ENCODE measurements around the gene ANXA6.
A peak's percentile ranks its signal among the peaks of the same experiment; 100 is the strongest.
"Not testable (repeated sequence)": the region's sequence is repeated elsewhere in the genome, so short reads cannot be mapped to it uniquely, and the experiment has no call there.

ANXA6 gene

GRCh38 chr5:151157426-151158286 is at the start of gene ANXA6:
Gene ANXA6 (minus strand): TSS chr5:151157779. CDS start chr5:151147901, 9,878 bp downstream.
- peak; percentile 85 for ATAC-seq
- no peaks in the 10 kb centered on the region for H3K9me3 Mint-ChIP-seq
- peak within 1 kb of the TSS; percentile 96 for H3K4me3 Mint-ChIP-seq
- peaks cover 74% of the 10 kb centered on the region for H3K4me1 Mint-ChIP-seq
- H3K27ac Mint-ChIP-seq = peak within 1 kb of the TSS; percentile 99
- peaks cover 28% of the 10 kb centered on the region for H3K36me3 Mint-ChIP-seq
- H3K27me3 Mint-ChIP-seq = no peaks in the 10 kb centered on the region

GRCh38 chr5:151205411-151205810 is 47.8 kb upstream of the ANXA6 start:
- Mint-ChIP-seq H3K27ac (no peak overlapping the region), H3K4me3 (no peak overlapping the region), H3K27me3 (no peaks in the 10 kb centered on the region), H3K4me1 (peaks cover 48% of the 10 kb centered on the region), H3K9me3 (no peaks in the 10 kb centered on the region), H3K36me3 (peaks cover 41% of the 10 kb centered on the region)
- no peak for ATAC-seq

GRCh38 chr5:151204051-151204450 is 46.5 kb upstream of the ANXA6 start:
- ATAC-seq = no peak
- Mint-ChIP-seq H3K27me3 (no peaks in the 10 kb centered on the region), H3K4me1 (peaks cover 38% of the 10 kb centered on the region), H3K27ac (no peak overlapping the region), H3K36me3 (peaks cover 52% of the 10 kb centered on the region), H3K4me3 (no peak overlapping the region), H3K9me3 (no peaks in the 10 kb centered on the region)

- Mint-ChIP-seq H3K27ac (peak overlapping the region; percentile 49), H3K9me3 (no peaks in the 10 kb centered on the region), H3K27me3 (no peaks in the 10 kb centered on the region), H3K36me3 (peaks cover 63% of the 10 kb centered on the region), H3K4me3 (no peak overlapping the region), H3K4me1 (peaks cover 23% of the 10 kb centered on the region)
- peak; percentile 63 for ATAC-seq
These were observed 45.0 kb upstream of the ANXA6 start for GRCh38 chr5:151202381-151203139.

GRCh38 chr5:151200913-151201595 is 43.5 kb upstream of the ANXA6 start:
- H3K4me3 Mint-ChIP-seq = no peak overlapping the region
- H3K9me3 Mint-ChIP-seq = peaks cover 4% of the 10 kb centered on the region
- H3K4me1 Mint-ChIP-seq = peaks cover 32% of the 10 kb centered on the region

GRCh38 chr5:151199581-151200185 is 42.1 kb upstream of the ANXA6 start:
- H3K4me1 Mint-ChIP-seq = peaks cover 28% of the 10 kb centered on the region
- peaks cover 4% of the 10 kb centered on the region for H3K9me3 Mint-ChIP-seq
- ATAC-seq = no peak
- H3K4me3 Mint-ChIP-seq = no peak overlapping the region
- H3K27ac Mint-ChIP-seq = no peak overlapping the region
- peaks cover 73% of the 10 kb centered on the region for H3K36me3 Mint-ChIP-seq
- H3K27me3 Mint-ChIP-seq = no peaks in the 10 kb centered on the region

More at GRCh38 chr5:151200913-151201595, 43.5 kb upstream of the ANXA6 start:
- Mint-ChIP-seq H3K27me3 (no peaks in the 10 kb centered on the region), H3K27ac (peak overlapping the region; percentile 22), H3K36me3 (peaks cover 74% of the 10 kb centered on the region)
- ATAC-seq = no peak

GRCh38 chr5:151198861-151199260 is 41.3 kb upstream of the ANXA6 start:
- Mint-ChIP-seq H3K4me1 (peaks cover 33% of the 10 kb centered on the region), H3K36me3 (peaks cover 79% of the 10 kb centered on the region), H3K27me3 (no peaks in the 10 kb centered on the region), H3K4me3 (no peak overlapping the region), H3K27ac (no peak overlapping the region), H3K9me3 (peaks cover 4% of the 10 kb centered on the region)
- ATAC-seq = no peak

- H3K27me3 Mint-ChIP-seq, ATAC-seq: not testable (repeated sequence)
These were observed 39.7 kb upstream of the ANXA6 start for GRCh38 chr5:151197291-151197600.

GRCh38 chr5:151196556-151197290 is 39.1 kb upstream of the ANXA6 start:
- Mint-ChIP-seq H3K36me3 (peaks cover 91% of the 10 kb centered on the region), H3K27ac (peak overlapping the region; percentile 77), H3K4me3 (no peak overlapping the region), H3K9me3 (peaks cover 4% of the 10 kb centered on the region), H3K27me3 (no peaks in the 10 kb centered on the region), H3K4me1 (peaks cover 42% of the 10 kb centered on the region)
- peak; percentile 99 for ATAC-seq

More at GRCh38 chr5:151197291-151197600, 39.7 kb upstream of the ANXA6 start:
- peaks cover 37% of the 10 kb centered on the region for H3K4me1 Mint-ChIP-seq
- peaks cover 88% of the 10 kb centered on the region for H3K36me3 Mint-ChIP-seq
- peak overlapping the region; percentile 77 for H3K27ac Mint-ChIP-seq
- not testable (repeated sequence) for H3K9me3 Mint-ChIP-seq, H3K4me3 Mint-ChIP-seq

GRCh38 chr5:151195622-151196021 is 38.0 kb upstream of the ANXA6 start:
- Mint-ChIP-seq H3K27me3 (no peaks in the 10 kb centered on the region), H3K36me3 (peaks cover 91% of the 10 kb centered on the region), H3K9me3 (peaks cover 6% of the 10 kb centered on the region), H3K4me1 (peaks cover 53% of the 10 kb centered on the region), H3K4me3 (no peak overlapping the region), H3K27ac (peak overlapping the region; percentile 77)
- no peak for ATAC-seq

- H3K27ac Mint-ChIP-seq = no peak overlapping the region
- H3K36me3 Mint-ChIP-seq = peaks cover 90% of the 10 kb centered on the region
- no peak for ATAC-seq
- H3K27me3 Mint-ChIP-seq = no peaks in the 10 kb centered on the region
- no peak overlapping the region for H3K4me3 Mint-ChIP-seq
- peaks cover 14% of the 10 kb centered on the region for H3K9me3 Mint-ChIP-seq
- peaks cover 62% of the 10 kb centered on the region for H3K4me1 Mint-ChIP-seq
These were observed 35.0 kb upstream of the ANXA6 start for GRCh38 chr5:151192626-151193025.

- Mint-ChIP-seq H3K4me3 (no peak overlapping the region), H3K4me1 (peaks cover 60% of the 10 kb centered on the region), H3K27ac (peak overlapping the region; percentile 64), H3K36me3 (peaks cover 88% of the 10 kb centered on the region), H3K27me3 (no peaks in the 10 kb centered on the region), H3K9me3 (peaks cover 10% of the 10 kb centered on the region)
- no peak for ATAC-seq
These were observed 34.1 kb upstream of the ANXA6 start for GRCh38 chr5:151191661-151192060.

- no peak overlapping the region for H3K4me3 Mint-ChIP-seq
- H3K9me3 Mint-ChIP-seq = peaks cover 10% of the 10 kb centered on the region
- H3K36me3 Mint-ChIP-seq = peaks cover 84% of the 10 kb centered on the region
- no peaks in the 10 kb centered on the region for H3K27me3 Mint-ChIP-seq
- no peak for ATAC-seq
- peaks cover 53% of the 10 kb centered on the region for H3K4me1 Mint-ChIP-seq
- H3K27ac Mint-ChIP-seq = peak overlapping the region; percentile 64
These were observed 31.6 kb upstream of the ANXA6 start for GRCh38 chr5:151189151-151189550.

GRCh38 chr5:151186538-151186937 is 29.0 kb upstream of the ANXA6 start:
- Mint-ChIP-seq H3K27ac (no peak overlapping the region), H3K36me3 (peaks cover 80% of the 10 kb centered on the region), H3K9me3 (peaks cover 10% of the 10 kb centered on the region), H3K4me3 (no peak overlapping the region), H3K4me1 (peaks cover 42% of the 10 kb centered on the region), H3K27me3 (no peaks in the 10 kb centered on the region)
- no peak for ATAC-seq

Measured in stimulated activated memory B cell treated with anti-CD40 and anti-IgM and Interleukin-4, amounts not matched to agents 10 μg/mL and 1 μg/mL and 100 μg/mL, for 72 hours (primary cell).